ENCODE measurements around the gene ADGRD2.
"Not testable (repeated sequence)": the region's sequence is repeated elsewhere in the genome, so short reads cannot be mapped to it uniquely, and the experiment has no call there.

The ADGRD2 gene

GRCh38 chr9:124450241-124450924 is at the start of gene ADGRD2:
Gene ADGRD2 (plus strand): TSS chr9:124450451. CDS start chr9:124451667, 1,216 bp downstream.
- in situ Hi-C loops (cut with MboI; ENCODE audit: low pct_unique_long_range_greater_than_20kb, low sequenced_read_pairs) = no loop called here
- DNase-seq = no peak

GRCh38 chr9:124403246-124403645 is 47.0 kb upstream of the ADGRD2 start:
- DNase-seq = no peak
- in situ Hi-C loops (cut with MboI; ENCODE audit: low pct_unique_long_range_greater_than_20kb, low sequenced_read_pairs) = no loop called here

GRCh38 chr9:124409410-124409809 is 40.8 kb upstream of the ADGRD2 start:
- no peak for DNase-seq
- in situ Hi-C loops (cut with MboI; ENCODE audit: low pct_unique_long_range_greater_than_20kb, low sequenced_read_pairs) = no loop called here

- DNase-seq = peak; percentile 31
- in situ Hi-C loops (cut with MboI; ENCODE audit: low pct_unique_long_range_greater_than_20kb, low sequenced_read_pairs) = no loop called here
Measured at GRCh38 chr9:124410321-124410913, 39.8 kb upstream of the ADGRD2 start.

GRCh38 chr9:124411514-124412227 is 38.6 kb upstream of the ADGRD2 start:
- in situ Hi-C loops (cut with MboI; ENCODE audit: low pct_unique_long_range_greater_than_20kb, low sequenced_read_pairs) = no loop called here
- DNase-seq = no peak

- in situ Hi-C loops (cut with MboI; ENCODE audit: low pct_unique_long_range_greater_than_20kb, low sequenced_read_pairs) = no loop called here
- DNase-seq = no peak
Measured at GRCh38 chr9:124412228-124412575, 38.0 kb upstream of the ADGRD2 start.

GRCh38 chr9:124414612-124415011 is 35.6 kb upstream of the ADGRD2 start:
- DNase-seq = no peak
- in situ Hi-C loops (cut with MboI; ENCODE audit: low pct_unique_long_range_greater_than_20kb, low sequenced_read_pairs) = no loop called here

GRCh38 chr9:124415102-124415851 is 35.0 kb upstream of the ADGRD2 start, which contains the start of gene PSMB7:
Gene PSMB7 (minus strand): TSS chr9:124415442. CDS start chr9:124415425, 17 bp downstream.
- in situ Hi-C loops (cut with MboI; ENCODE audit: low pct_unique_long_range_greater_than_20kb, low sequenced_read_pairs) = no loop called here
- DNase-seq = peak; percentile 97

- in situ Hi-C loops (cut with MboI; ENCODE audit: low pct_unique_long_range_greater_than_20kb, low sequenced_read_pairs) = no loop called here
- DNase-seq = no peak
Measured at GRCh38 chr9:124415852-124416484, 34.3 kb upstream of the ADGRD2 start.

- no peak for DNase-seq
- in situ Hi-C loops (cut with MboI; ENCODE audit: low pct_unique_long_range_greater_than_20kb, low sequenced_read_pairs) = no loop called here
Measured at GRCh38 chr9:124419832-124420489, 30.3 kb upstream of the ADGRD2 start.

GRCh38 chr9:124420991-124421543 is 29.2 kb upstream of the ADGRD2 start:
- DNase-seq = no peak
- in situ Hi-C loops (cut with MboI; ENCODE audit: low pct_unique_long_range_greater_than_20kb, low sequenced_read_pairs) = no loop called here

GRCh38 chr9:124423155-124423554 is 27.1 kb upstream of the ADGRD2 start:
- in situ Hi-C loops (cut with MboI; ENCODE audit: low pct_unique_long_range_greater_than_20kb, low sequenced_read_pairs) = no loop called here
- no peak for DNase-seq

- in situ Hi-C loops (cut with MboI; ENCODE audit: low pct_unique_long_range_greater_than_20kb, low sequenced_read_pairs) = no loop called here
Measured at GRCh38 chr9:124423591-124423990, 26.7 kb upstream of the ADGRD2 start.

GRCh38 chr9:124425733-124426132 is 24.5 kb upstream of the ADGRD2 start:
- in situ Hi-C loops (cut with MboI; ENCODE audit: low pct_unique_long_range_greater_than_20kb, low sequenced_read_pairs); DNase-seq: not testable (repeated sequence)

More at GRCh38 chr9:124423591-124423990, 26.7 kb upstream of the ADGRD2 start:
- no peak for DNase-seq

GRCh38 chr9:124426361-124426760 is 23.9 kb upstream of the ADGRD2 start:
- DNase-seq = no peak
- in situ Hi-C loops (cut with MboI; ENCODE audit: low pct_unique_long_range_greater_than_20kb, low sequenced_read_pairs) = no loop called here

- DNase-seq = no peak
- in situ Hi-C loops (cut with MboI; ENCODE audit: low pct_unique_long_range_greater_than_20kb, low sequenced_read_pairs) = no loop called here
Measured at GRCh38 chr9:124427281-124427680, 23.0 kb upstream of the ADGRD2 start.

- DNase-seq = no peak
- in situ Hi-C loops (cut with MboI; ENCODE audit: low pct_unique_long_range_greater_than_20kb, low sequenced_read_pairs) = no loop called here
Measured at GRCh38 chr9:124428751-124429529, 21.3 kb upstream of the ADGRD2 start.

GRCh38 chr9:124429530-124429867 is 20.8 kb upstream of the ADGRD2 start:
- DNase-seq = no peak
- in situ Hi-C loops (cut with MboI; ENCODE audit: low pct_unique_long_range_greater_than_20kb, low sequenced_read_pairs) = no loop called here
